Urothelium cell line (cell line): Measurements from ENCODE around the gene COL23A1.
A peak's percentile ranks its signal among the peaks of the same experiment; 100 is the strongest.
"Not testable (repeated sequence)": the region's sequence is repeated elsewhere in the genome, so short reads cannot be mapped to it uniquely, and the experiment has no call there.

Experiments used
- DNase-seq: peaks from one replicate; pipeline ENCODE4 v3.0.0; 2011; ENCODE audit warnings: low spot score, mixed read lengths
- FAIRE-seq: peaks from 2 replicates; lab custom pipeline; 2011; peaks lifted over from hg19 to GRCh38; lab: Jason Lieb, UNC

Gene COL23A1

DNA sequence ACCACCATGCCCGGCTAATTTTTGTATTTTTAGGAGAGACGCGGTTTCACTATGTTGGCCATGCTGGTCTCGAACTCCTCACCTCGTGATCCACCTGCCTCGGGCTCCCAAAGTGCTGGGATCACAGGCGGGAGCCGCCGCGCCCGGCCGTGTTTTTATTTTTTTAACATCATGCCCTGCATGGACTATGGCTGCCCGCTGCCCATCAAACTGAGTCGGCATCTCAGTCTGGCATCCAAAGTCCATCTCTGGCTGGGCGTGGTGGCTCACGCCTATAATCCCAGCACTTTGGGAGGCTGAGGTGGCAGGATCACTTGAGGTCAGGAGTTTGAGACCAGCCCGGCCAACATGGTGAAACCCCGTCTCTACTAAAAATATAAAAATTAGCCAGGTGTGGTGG is 336.6 kb downstream of the COL23A1 start:
- FAIRE-seq, DNase-seq: not testable (repeated sequence)

GRCh38 chr5:178252258-178252657 is 337.9 kb downstream of the COL23A1 start:
- no peak for FAIRE-seq
- no peak for DNase-seq

DNA sequence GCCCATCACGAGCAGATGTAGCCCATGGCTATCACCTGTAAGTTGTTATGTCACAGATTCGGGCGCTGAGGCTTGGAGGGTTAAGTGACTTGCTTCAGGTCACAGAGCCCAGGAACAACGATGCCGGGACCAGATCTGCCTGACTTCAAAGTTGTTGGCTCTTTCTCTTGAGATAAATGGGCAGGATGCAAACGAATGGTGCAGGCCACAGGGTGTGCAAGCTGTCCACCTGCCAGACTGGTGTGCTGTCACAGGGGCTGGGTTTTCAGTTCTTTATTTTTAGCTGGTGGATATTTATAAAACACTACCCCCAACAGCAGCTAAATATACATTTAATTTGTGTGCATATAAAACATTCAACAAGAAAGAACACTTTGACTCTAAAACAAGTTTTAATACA is 339.9 kb downstream of the COL23A1 start:
- no peak for FAIRE-seq
- DNase-seq: no peak

DNA sequence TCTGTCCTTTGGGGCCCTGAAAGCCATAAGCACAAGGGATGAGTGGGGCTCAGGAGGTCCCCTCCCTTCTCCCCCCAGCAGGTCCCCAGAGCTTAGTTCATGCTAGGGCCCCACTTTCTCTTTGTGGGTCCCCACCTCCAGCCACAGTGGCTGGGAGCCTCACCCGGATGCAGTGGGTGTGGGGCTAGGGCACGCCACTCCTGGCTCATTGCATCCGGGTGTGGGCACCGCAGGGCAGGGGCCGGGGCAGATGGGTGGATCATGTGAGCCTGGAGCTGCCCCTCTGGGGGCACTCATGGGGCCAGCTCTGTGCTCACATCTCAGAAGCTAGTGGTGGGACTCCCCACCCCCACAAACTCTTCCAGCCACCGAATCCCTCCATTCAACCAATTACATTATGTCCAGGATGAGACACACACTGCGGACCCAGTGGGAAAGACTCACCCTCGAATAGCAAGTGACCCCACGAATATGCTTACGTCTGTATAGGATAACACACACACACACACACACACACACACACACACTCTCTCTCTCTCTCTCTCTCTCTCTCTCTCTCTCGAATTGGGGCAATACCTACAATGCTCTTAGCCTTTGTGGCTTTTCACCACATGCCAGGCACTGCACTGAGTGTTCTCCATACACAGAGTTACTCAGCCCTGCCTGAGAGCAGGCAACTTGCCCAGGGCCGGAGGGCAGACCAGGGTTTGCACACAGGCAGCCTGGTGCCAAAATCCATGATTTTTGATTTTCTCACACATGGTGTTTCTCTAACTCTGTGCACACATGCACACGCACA is 340.8 kb downstream of the COL23A1 start:
- FAIRE-seq (no peak), DNase-seq (no peak)

GRCh38 chr5:178248750-178249149 is 341.4 kb downstream of the COL23A1 start:
- no peak for FAIRE-seq
- no peak for DNase-seq

DNA sequence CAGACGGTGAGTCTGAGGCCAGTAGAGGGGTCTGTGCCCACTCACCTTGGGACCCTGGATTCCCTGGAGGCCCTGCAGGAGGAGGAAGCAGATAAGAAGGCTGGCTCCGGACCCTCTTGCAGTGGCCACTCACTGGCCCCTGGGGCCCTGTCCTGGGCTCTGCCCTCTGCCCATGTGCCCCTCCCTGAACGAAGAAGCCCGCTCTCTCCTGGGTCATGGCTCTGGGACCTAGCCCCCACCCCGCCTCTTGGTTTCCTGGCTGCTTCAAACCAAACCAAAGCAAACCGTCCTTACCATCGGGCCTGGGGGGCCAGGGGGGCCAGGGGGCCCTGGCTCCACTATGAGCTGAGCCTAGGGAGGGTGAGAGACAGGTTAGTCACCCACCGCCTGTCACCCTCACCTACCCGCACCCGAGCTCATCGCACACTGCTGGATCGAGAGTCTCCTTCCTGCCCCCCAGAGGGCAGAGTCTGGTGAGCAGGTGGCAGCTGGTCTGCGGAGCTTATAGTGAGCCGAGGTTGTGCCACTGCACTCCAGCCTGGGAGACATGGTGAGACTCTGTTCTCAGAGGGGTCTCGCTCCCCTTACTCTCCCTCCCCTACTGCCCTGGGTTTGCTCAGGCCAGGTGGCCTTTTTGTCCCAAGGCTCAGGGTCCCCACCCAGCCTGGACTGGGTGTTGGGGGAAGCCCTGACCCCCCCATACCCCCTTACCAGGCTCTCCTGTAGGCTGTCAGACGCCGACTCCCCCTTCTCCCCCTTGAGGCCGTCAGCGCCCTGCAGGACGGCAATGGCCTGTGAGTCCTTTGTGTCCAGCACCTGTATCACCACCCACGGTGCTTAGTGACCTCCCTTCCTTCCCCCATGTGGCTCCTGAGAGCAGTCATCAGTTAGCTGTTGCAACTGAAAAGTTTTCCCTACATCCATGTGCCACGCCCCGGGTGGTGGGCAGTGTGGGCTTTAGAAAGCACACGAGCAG is 342.4 kb downstream of the COL23A1 start:
- DNase-seq: no peak
- FAIRE-seq: no peak

- no peak for DNase-seq
- no peak for FAIRE-seq
Observed at GRCh38 chr5:178246624-178247279, 343.4 kb downstream of the COL23A1 start.

DNA sequence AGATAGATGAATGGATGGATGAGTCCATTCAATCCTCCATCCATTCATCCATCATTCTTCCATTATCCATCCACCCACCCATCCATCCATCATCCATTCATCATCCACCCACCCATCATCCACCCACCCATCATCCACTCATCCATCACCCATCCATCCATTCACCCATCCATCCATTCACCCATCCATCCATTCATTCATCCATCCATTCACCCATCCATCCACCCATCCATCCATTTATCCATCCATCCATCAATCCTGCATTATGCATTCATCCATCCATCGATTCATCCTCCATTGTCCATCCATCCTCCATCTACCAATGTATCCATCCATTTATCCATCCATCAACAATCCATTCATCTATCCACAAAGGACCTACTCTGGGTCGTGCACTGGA is 344.8 kb downstream of the COL23A1 start:
- DNase-seq (no peak), FAIRE-seq (peak; percentile 68)

DNA sequence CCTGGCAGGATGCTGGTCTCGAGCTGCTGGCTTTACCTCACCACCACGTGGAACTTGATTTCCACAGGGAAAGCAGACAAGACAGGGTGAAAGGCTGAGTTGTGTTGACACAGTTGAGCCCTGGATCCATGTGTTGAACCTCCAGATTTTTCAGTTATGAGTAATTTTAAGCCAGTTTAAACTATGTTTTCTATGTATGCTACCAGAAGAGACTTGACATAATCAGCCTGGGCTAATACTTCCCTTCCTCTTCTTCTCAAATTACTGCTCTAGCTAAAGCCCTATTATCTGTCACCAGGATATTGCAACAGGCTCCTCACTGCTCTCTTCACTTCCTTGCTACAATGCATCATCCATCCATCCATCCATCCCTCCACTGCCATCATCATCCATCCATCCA is 345.6 kb downstream of the COL23A1 start:
- no peak for DNase-seq
- no peak for FAIRE-seq

- no peak for DNase-seq
- FAIRE-seq: no peak
Observed at GRCh38 chr5:178242416-178242815, 347.8 kb downstream of the COL23A1 start.

DNA sequence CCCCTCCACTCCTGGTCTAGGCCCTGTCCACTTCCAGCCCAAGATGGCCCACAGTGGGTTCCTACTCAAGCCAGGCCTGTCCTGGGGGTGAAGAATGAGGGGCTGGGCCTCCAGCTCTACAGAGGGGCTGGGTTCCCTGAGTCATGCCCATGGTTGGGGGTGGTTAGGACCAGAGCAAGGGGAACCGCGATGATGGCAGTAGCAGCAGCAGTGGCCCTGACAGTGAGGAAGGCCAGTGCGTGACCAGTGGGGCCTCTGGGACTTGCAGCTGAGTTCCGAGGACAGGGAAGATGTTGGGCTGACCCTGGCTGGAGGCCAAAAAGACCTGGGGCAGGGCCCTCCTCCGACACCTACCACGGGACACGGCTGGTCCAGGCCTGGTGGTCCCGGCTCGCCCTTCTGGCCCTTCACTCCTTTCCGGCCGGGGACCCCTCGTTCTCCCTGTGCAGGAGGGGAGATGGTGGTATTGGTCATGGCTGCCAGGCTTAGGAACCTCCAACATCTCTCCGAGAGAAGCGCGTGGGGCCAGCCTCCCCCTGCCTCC is 348.4 kb downstream of the COL23A1 start:
- FAIRE-seq (no peak), DNase-seq (no peak)

DNA sequence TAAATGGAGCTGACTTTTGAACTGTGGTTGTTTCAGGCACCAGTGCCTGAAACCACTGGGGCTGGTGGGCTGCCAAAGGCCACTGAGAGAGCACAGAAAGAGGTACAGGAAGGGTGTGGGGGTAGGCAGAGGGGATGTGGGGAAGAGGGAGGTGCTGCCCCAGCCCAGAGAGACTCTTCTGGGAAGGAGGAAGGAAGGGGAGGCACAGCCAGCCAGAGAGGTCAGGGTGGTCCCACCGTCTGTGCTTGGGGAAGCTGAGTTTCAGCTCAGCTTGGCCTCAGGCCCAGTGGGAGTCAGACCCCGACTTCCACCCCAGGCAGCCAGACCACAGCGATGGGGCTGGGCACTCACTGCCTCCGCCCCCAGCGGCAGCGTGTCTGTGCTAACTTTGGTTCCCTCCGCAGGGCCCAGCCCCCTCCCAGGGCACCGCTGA is 348.9 kb downstream of the COL23A1 start:
- FAIRE-seq (no peak), DNase-seq (no peak)

DNA sequence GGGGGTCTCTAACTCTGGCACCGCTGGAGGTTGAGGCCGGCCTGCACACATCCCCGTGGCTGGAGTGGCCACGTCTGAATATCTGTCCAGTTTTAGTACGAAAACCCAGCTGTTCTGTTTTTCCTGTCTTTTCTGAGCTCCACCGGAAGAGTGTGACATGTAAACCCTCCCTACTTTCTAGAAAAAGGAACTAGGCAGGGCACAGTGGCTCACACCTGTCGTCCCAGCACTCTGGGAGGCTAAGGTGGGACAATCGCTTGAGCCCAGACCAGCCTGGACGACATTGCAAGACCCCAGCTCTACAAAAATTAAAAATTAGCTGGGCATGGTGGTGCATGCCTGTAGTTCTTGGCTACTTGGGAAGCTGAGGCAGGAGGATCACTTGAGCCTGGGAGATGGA is 349.4 kb downstream of the COL23A1 start:
- FAIRE-seq (no peak), DNase-seq (no peak)

- DNase-seq (no peak), FAIRE-seq (no peak)
Observed at GRCh38 chr5:178240341-178240741, 349.9 kb downstream of the COL23A1 start.

GRCh38 chr5:178239626-178240301 is 350.4 kb downstream of the COL23A1 start:
- FAIRE-seq, DNase-seq: not testable (repeated sequence)

DNA sequence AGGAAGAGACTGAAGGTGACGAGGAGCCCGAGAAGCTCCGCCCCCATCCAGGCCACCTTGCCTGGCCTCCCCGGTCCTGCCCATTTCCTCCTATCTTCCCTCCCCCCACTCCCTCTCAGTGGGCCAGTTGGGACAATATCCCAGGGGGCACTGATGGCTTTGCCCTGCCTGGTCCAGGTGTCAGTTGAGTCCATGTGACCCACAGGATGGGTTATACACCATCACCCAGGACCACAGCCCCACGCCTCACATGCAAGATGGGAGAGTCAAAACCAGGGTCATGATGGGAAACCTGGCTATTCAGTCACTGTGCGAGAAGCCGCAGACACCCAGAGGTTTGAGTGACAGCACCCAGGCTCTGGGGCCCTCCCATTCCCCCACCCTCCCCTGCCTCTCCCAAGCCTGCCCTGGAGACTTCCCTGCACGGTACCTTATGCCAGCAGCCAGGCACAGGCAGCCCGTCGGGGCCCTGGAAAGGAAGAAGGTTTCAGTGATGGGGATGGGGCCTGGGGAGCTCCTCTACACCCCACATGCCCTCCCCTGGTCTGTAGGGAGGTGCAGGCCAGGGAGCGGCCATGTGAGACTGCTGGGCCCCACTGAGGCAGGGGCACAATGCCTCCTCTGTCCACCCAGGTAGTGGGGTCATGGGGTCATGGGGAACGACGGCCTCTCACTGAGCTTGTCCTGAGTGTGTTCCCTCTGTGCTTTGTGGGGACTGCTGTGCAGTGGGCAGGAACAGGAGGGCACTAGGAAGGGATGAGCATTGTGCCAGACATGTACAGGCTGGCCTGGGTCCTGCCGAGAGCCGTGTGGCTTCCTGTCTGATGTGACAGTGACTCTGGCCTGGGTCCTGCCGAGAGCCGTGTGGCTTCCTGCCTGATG is 351.2 kb downstream of the COL23A1 start:
- DNase-seq: no peak
- no peak for FAIRE-seq

- DNase-seq (no peak), FAIRE-seq (no peak)
Observed at GRCh38 chr5:178238313-178238635, 351.9 kb downstream of the COL23A1 start.

- DNase-seq (no peak), FAIRE-seq (no peak)
Observed at GRCh38 chr5:178237431-178238312, 352.5 kb downstream of the COL23A1 start.

DNA sequence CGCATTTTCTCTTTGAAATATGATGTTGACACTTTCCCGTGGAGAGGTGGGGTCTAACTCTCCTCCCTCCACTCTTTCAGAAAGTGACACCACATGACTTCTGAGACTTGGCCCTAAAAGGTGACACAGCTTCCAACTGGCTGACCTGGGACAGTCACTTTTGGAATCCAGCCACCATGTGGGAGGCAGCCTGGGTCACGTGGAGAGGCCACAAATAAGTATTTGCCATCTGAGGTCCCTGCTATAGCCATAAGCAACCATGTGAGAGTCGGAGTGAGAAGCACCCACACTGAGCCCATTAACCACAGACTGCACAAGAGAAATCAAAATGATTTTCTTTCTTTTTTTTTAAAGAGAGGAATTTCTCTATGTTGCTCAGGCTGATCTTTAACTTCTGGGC is 353.5 kb downstream of the COL23A1 start:
- FAIRE-seq (no peak), DNase-seq (no peak)
